ENCODE measurements around the gene SLIT1. TPM values are rescaled to one million over a fixed set of nuclear protein-coding genes. Genes with fewer than 3 reads are reported as not detected.

SLIT1 gene
- total RNA-seq, 5 donors from 2014 or later (not counting 1 experiment from before 2014, with no cell fraction given) = 0.29 to 0.56 (median 0.49) TPM

DNA sequence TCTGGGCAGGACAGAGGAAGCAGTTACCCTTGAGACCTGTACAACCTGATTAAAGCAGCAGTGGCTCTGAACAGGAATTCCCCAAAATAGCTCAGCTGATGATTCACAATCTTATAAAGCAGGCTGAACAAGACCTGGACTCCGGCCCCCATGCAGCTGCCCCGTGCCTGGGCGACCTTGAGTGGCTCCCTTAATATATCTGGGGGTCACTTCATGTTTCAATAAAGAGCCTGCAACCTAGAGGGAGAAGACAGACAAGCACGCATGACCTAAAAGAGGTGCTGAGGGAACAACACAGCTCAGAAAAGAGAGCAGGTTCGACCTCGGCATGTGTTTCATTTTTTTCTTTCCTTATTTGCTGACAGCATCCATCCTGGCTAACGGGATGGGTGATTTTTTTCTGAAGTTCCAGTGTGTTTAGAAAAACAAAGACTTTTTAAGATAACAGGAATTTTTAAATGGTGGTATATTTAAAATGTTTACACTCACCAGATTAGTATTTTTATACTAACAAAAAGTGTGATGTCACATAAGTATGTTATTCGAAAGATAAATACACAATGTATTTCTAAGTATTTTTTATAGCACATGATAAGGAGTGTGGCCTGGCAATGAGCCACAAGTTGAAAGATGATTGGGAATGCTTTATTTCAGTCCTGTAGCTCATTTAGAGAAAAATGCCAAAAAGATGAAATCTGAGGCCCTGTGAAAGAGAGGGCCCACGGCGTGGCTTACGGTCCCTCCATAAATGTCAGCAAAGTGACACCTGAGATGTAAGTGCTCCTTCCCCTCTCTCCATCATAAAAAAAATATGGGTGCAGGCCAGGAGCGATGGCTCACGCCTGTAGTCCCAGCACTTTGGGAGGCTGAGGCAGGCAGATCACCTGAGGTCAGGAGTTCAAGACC lies 161.3 kb downstream of the SLIT1 start:
- Mint-ChIP-seq H3K9me3 (no peaks in the 10 kb centered on the region), H3K27ac (no peak overlapping the region), H3K27me3 (no peaks in the 10 kb centered on the region), H3K4me1 (no peaks in the 10 kb centered on the region), H3K4me3 (no peak overlapping the region), H3K36me3 (no peaks in the 10 kb centered on the region)
- no peaks in the 10 kb centered on the region for H3K27me3 ChIP-seq (replicated peaks in 1 of 2; ENCODE audit: control insufficient read depth in 2 of 2, extremely low read depth in 1 of 2, insufficient read depth in 2 of 2, low read length in 1 of 2)
- ATAC-seq (replicated peaks in 1 of 4) = no peak
- H3K4me3 ChIP-seq (ENCODE audit: control insufficient read depth in 1 of 2, extremely low read depth in 1 of 2, low read length in 1 of 2) = no peak overlapping the region
- H3K9me3 ChIP-seq = no peaks in the 10 kb centered on the region
- POLR2A ChIA-PET = interaction anchor here in 1 of 2 donors (0.6 kb wide), 1 partner anchor 40 kb away, joined by 5 read pairs; no protein-coding TSS in a partner anchor
- H3K4me1 ChIP-seq (ENCODE audit: control insufficient read depth in 1 of 2, extremely low read depth in 1 of 2, insufficient read depth in 2 of 2, low read length in 2 of 2) = no peaks in the 10 kb centered on the region
- no peaks in the 10 kb centered on the region for H3K36me3 ChIP-seq (ENCODE audit: control insufficient read depth in 2 of 2, extremely low read depth in 1 of 2, insufficient read depth in 1 of 2, low read length in 1 of 2)
- no peak overlapping the region for H3K27ac ChIP-seq (ENCODE audit: low read length)
- 82% methylated on average over 5 of the region's 13 CpGs for WGBS (ENCODE audit: insufficient coverage)
- no peak for DNase-seq
- CTCF ChIA-PET = interaction anchor here (0.5 to 2.5 kb wide), 9 partner anchors 8 to 622 kb away, joined by 3 to 9 read pairs (median 3); no protein-coding TSS in a partner anchor

DNA sequence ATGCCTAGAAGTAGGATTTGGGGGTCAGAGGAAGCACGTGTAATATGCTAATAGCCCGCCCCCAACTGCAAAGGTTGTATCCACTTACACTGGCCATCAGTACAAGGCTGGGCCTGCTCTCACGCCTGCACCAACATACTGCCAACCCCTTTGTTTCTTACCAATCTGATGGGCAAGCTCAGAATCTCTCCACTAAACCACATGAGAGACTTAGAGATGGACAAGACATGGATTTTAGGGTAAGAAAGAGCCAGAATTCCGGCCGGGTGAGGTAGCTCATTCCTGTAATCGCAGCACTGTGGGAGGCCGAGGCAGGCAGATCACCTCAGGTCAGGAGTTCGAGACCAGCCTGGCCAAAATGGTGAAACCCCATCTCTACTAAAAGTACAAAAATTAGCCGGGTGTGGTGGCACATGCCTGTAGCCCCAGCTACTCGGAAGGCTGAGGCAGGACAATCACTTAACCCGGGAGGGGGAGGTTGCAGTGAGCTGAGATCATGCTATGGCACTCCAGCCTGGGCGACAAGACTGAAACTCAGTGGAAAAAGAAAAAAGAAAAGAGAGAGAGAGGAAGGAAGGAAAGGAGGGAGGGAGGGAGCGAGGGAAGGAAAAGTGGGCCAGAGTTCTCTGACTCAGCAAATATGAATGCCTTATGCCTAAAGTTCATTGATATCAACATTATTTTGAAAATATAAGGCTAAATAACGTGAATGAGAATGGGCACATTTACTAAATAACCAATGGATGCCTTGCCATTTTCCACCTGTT lies 162.2 kb downstream of the SLIT1 start:
- Histone ChIP-seq H3K27ac (ENCODE audit: low read length) (no peak overlapping the region), H3K4me1 (ENCODE audit: control insufficient read depth in 1 of 2, extremely low read depth in 1 of 2, insufficient read depth in 2 of 2, low read length in 2 of 2) (no peaks in the 10 kb centered on the region), H3K36me3 (ENCODE audit: control insufficient read depth in 2 of 2, extremely low read depth in 1 of 2, insufficient read depth in 1 of 2, low read length in 1 of 2) (no peaks in the 10 kb centered on the region), H3K27me3 (replicated peaks in 1 of 2; ENCODE audit: control insufficient read depth in 2 of 2, extremely low read depth in 1 of 2, insufficient read depth in 2 of 2, low read length in 1 of 2) (no peaks in the 10 kb centered on the region), H3K4me3 (ENCODE audit: control insufficient read depth in 1 of 2, extremely low read depth in 1 of 2, low read length in 1 of 2) (no peak overlapping the region), H3K9me3 (no peaks in the 10 kb centered on the region)
- H3K4me3 Mint-ChIP-seq = no peak overlapping the region
- POLR2A ChIA-PET = no interaction called here
- no peaks in the 10 kb centered on the region for H3K27me3 Mint-ChIP-seq
- ATAC-seq (replicated peaks in 1 of 4) = no peak
- DNase-seq = no peak
- CTCF ChIA-PET = interaction anchor here in 1 of 2 donors (0.7 kb wide), 1 partner anchor 11 kb away, joined by 3 read pairs; no protein-coding TSS in a partner anchor
- H3K27ac Mint-ChIP-seq = no peak overlapping the region
- WGBS (ENCODE audit: insufficient coverage) = 90% methylated on average over 4 of the region's 14 CpGs
- no peaks in the 10 kb centered on the region for H3K36me3 Mint-ChIP-seq
- H3K4me1 Mint-ChIP-seq = peaks cover 0 to 1% (median 0%) of the 10 kb centered on the region in 3 donors
- no peaks in the 10 kb centered on the region for H3K9me3 Mint-ChIP-seq

DNA sequence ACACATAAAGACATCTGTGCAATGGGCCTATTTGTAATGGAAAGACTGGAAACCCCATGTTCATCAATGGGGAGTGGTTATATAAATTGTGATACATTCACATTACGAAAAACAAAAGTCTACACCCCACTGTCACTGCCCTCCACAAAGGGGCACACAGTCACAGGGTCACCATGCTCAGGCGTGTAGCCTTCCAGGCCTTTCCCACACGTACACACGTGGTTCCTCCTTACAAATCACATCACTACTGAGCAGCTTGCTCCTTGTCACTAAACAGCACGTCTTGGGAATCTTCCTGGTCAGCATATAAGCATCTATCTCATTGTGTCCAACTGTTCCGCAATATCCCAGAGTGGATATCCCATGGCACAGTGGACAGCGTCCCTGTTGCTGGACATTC lies 163.1 kb downstream of the SLIT1 start:
- peaks cover 0 to 5% of the 10 kb centered on the region in 2 experiments for H3K27me3 ChIP-seq (replicated peaks in 1 of 2; ENCODE audit: control insufficient read depth in 2 of 2, extremely low read depth in 1 of 2, insufficient read depth in 2 of 2, low read length in 1 of 2)
- 87% methylated on average over 6 of the region's 7 CpGs for WGBS (ENCODE audit: insufficient coverage)
- CTCF ChIA-PET = interaction anchor here in 1 of 2 donors (0.7 kb wide), 1 partner anchor 10 kb away, joined by 3 read pairs; no protein-coding TSS in a partner anchor
- H3K4me1 ChIP-seq (ENCODE audit: control insufficient read depth in 1 of 2, extremely low read depth in 1 of 2, insufficient read depth in 2 of 2, low read length in 2 of 2) = no peaks in the 10 kb centered on the region
- no peaks in the 10 kb centered on the region for H3K36me3 ChIP-seq (ENCODE audit: control insufficient read depth in 2 of 2, extremely low read depth in 1 of 2, insufficient read depth in 1 of 2, low read length in 1 of 2)
- Mint-ChIP-seq H3K4me1 (peaks cover 0 to 1% (median under 1%) of the 10 kb centered on the region in 3 donors), H3K4me3 (no peak overlapping the region), H3K36me3 (no peaks in the 10 kb centered on the region), H3K9me3 (no peaks in the 10 kb centered on the region), H3K27me3 (no peaks in the 10 kb centered on the region), H3K27ac (no peak overlapping the region)
- H3K27ac ChIP-seq (ENCODE audit: low read length) = no peak overlapping the region
- DNase-seq (no peak), ATAC-seq (replicated peaks in 1 of 4) (no peak)
- POLR2A ChIA-PET = no interaction called here
- no peaks in the 10 kb centered on the region for H3K9me3 ChIP-seq
- no peak overlapping the region for H3K4me3 ChIP-seq (ENCODE audit: control insufficient read depth in 1 of 2, extremely low read depth in 1 of 2, low read length in 1 of 2)

DNA sequence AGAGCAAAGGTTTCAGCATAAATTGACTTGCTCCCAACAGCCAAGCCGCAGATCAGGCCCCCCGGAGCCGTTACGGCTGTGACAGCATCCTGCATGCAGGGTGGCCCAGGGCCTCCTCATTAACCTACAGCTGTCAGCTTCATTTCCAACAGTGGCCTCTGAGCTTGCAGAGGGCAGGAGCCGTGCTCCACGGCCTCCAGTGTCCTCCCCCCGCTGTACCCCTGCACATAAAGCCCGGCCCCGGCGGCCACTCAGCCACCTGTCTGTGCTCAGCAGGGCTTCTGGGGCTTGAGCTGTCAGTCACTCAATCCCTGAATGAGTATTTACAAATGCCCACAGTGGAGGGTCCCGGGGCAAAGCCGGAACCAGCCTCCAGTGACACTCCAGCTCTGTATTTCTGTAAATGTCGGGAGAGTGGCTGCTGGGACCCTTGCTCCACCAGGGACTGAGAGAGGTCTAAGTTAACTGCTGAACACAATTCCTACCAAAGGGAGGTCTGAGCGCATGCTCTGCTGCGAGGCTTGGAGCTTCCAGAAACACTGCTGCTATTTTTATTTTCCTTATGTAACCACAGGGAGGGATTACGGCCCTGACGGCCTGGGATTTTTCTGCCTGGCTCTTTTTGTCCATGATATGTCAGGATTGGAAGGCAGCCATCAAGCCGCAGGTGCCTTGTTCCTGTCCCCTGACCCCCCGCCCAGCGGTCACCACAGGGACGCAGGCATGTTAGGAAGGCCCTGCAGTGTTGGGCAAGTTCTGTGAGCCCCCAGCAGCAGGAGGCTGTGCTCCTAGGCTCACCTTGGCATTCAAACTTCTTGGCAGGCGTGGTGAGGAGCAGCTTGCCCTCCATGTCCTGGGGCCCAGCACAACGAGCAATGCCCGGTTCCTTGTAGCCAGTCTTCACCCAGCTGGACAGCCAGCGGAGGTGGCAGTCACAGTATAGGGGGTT lies 165.0 kb downstream of the SLIT1 start:
- POLR2A ChIA-PET = no interaction called here
- Mint-ChIP-seq H3K4me1 (peaks cover 10 to 12% (median 11%) of the 10 kb centered on the region in 3 donors), H3K27me3 (no peaks in the 10 kb centered on the region), H3K36me3 (no peaks in the 10 kb centered on the region), H3K9me3 (no peaks in the 10 kb centered on the region), H3K27ac (no peak overlapping the region), H3K4me3 (no peak overlapping the region)
- H3K4me3 ChIP-seq (ENCODE audit: control insufficient read depth in 1 of 2, extremely low read depth in 1 of 2, low read length in 1 of 2) = no peak overlapping the region
- no peaks in the 10 kb centered on the region for H3K9me3 ChIP-seq
- ATAC-seq (replicated peaks in 1 of 4) = no peak
- no peaks in the 10 kb centered on the region for H3K36me3 ChIP-seq (ENCODE audit: control insufficient read depth in 2 of 2, extremely low read depth in 1 of 2, insufficient read depth in 1 of 2, low read length in 1 of 2)
- H3K4me1 ChIP-seq (ENCODE audit: control insufficient read depth in 1 of 2, extremely low read depth in 1 of 2, insufficient read depth in 2 of 2, low read length in 2 of 2) = peaks cover 0 to 9% of the 10 kb centered on the region in 2 experiments
- peaks cover 0 to 5% of the 10 kb centered on the region in 2 experiments for H3K27me3 ChIP-seq (replicated peaks in 1 of 2; ENCODE audit: control insufficient read depth in 2 of 2, extremely low read depth in 1 of 2, insufficient read depth in 2 of 2, low read length in 1 of 2)
- no peak overlapping the region for H3K27ac ChIP-seq (ENCODE audit: low read length)
- 96% methylated on average over 22 of the region's 25 CpGs for WGBS (ENCODE audit: insufficient coverage)
- no peak for DNase-seq
- CTCF ChIA-PET = interaction anchor here in 1 of 2 donors (1.1 kb wide), 1 partner anchor 402 kb away, joined by 4 read pairs; no protein-coding TSS in a partner anchor

GRCh38 chr10:97019213-97019844 lies 166.4 kb downstream of the SLIT1 start:
- Histone ChIP-seq H3K36me3 (ENCODE audit: control insufficient read depth in 2 of 2, extremely low read depth in 1 of 2, insufficient read depth in 1 of 2, low read length in 1 of 2) (no peaks in the 10 kb centered on the region), H3K9me3 (no peaks in the 10 kb centered on the region), H3K27ac (ENCODE audit: low read length) (no peak overlapping the region), H3K27me3 (replicated peaks in 1 of 2; ENCODE audit: control insufficient read depth in 2 of 2, extremely low read depth in 1 of 2, insufficient read depth in 2 of 2, low read length in 1 of 2) (peaks cover 0 to 5% of the 10 kb centered on the region in 2 experiments), H3K4me3 (ENCODE audit: control insufficient read depth in 1 of 2, extremely low read depth in 1 of 2, low read length in 1 of 2) (no peak overlapping the region), H3K4me1 (ENCODE audit: control insufficient read depth in 1 of 2, extremely low read depth in 1 of 2, insufficient read depth in 2 of 2, low read length in 2 of 2) (peaks cover 0 to 9% of the 10 kb centered on the region in 2 experiments)
- DNase-seq (no peak), ATAC-seq (replicated peaks in 1 of 4) (no peak)
- Mint-ChIP-seq H3K36me3 (no peaks in the 10 kb centered on the region), H3K4me1 (peaks cover 12 to 13% (median 13%) of the 10 kb centered on the region in 3 donors), H3K4me3 (no peak overlapping the region), H3K27me3 (no peaks in the 10 kb centered on the region), H3K27ac (no peak overlapping the region), H3K9me3 (no peaks in the 10 kb centered on the region)
- CTCF ChIA-PET = no interaction called here
- 98% methylated on average over 8 of the region's 12 CpGs for WGBS (ENCODE audit: insufficient coverage)
- POLR2A ChIA-PET = no interaction called here

Measured in T-cell (primary cell).